ENCODE data around the gene SLC37A4. TPM values are rescaled to one million over a fixed set of nuclear protein-coding genes. Genes with fewer than 3 reads are reported as not detected.

The SLC37A4 gene
- total and polyA plus RNA-seq, 2 of the 13 experiments (the other 11 are each of a cell fraction or from before 2014, with no cell fraction given): 43.0 to 56.1 TPM

DNA sequence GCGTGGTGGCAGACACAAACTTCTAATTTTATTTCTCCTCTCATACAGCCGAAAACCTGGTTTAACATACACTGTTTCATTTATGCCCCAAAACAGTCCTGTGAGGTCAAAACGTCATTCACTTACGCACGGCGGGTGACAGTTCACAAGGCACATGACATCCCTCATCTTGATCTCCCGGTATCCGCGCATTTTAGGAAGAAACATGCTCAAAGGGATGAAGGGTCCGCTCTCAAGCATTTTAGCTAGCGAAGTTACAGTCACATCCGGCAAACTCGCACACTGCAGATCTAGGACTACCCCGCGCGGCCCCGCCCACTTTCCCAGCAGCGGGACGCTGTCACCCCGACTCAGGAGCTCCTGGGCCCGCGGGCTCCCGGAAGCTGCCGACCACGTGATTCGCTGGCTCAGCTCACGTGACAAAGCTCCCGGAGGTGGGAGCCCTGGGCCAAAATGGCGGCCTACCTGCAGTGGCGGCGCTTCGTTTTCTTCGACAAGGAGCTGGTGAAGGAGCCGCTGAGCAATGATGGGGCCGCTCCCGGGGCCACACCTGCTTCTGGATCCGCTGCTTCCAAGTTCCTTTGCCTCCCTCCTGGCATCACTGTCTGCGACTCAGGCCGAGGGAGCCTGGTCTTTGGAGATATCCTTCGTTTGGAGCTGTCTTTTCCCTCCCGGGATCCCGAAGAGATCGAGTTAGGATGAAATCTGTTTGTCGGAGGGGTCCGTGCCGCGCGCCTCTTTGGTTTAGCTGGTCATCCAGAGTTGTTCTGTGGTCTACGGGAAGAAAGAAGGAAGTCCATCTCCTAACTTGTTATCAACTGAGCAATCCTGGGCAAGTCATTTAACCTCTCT, 36.9 kb upstream of the SLC37A4 start, which contains the start of gene VPS11 (continued):
- TF ChIP-seq SOX6 (IDR thresholded peaks at IDR 0.05) (no peak), SOX6 (CRISPR knock-in tag; IDR thresholded peaks at IDR 0.05) (peak; percentile 39; the same call in 1 of the 2 replicates), SYNCRIP (IDR thresholded peaks at IDR 0.05; ENCODE audit: insufficient read depth, low read depth, low read length) (no peak), ZNF546 (CRISPR knock-in tag; conservative IDR thresholded peaks at IDR 0.05) (no peak), GZF1 (CRISPR knock-in tag; IDR thresholded peaks at IDR 0.05) (no peak), TARDBP (CRISPR knock-in tag; IDR thresholded peaks at IDR 0.05) (peak; percentile 78; the same call in 1 of the 2 replicates), JUN (CRISPR knock-in tag; IDR thresholded peaks at IDR 0.05) (no peak), JUNB (CRISPR knock-in tag; IDR thresholded peaks at IDR 0.05; ENCODE audit: borderline replicate concordance) (no peak), POLR2AphosphoS2 (IDR thresholded peaks at IDR 0.05; ENCODE audit: low read depth, low read length) (no peak), ADNP (CRISPR knock-in tag; IDR thresholded peaks at IDR 0.05) (no peak), MTA3 (CRISPR knock-in tag; IDR thresholded peaks at IDR 0.05) (no peak), RARG (CRISPR knock-in tag; IDR thresholded peaks at IDR 0.05; ENCODE audit: low read depth) (no peak), MYC (CRISPR knock-in tag; IDR thresholded peaks at IDR 0.05; ENCODE audit: borderline replicate concordance) (peak; percentile 67; the same call in 1 of the 2 replicates)
- TF ChIP-seq, protein P1, sequence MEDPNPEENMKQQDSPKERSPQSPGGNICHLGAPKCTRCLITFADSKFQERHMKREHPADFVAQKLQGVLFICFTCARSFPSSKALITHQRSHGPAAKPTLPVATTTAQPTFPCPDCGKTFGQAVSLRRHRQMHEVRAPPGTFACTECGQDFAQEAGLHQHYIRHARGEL (CRISPR knock-in tag; IDR thresholded peaks at IDR 0.05): no peak
- TF ChIP-seq, protein P2, sequence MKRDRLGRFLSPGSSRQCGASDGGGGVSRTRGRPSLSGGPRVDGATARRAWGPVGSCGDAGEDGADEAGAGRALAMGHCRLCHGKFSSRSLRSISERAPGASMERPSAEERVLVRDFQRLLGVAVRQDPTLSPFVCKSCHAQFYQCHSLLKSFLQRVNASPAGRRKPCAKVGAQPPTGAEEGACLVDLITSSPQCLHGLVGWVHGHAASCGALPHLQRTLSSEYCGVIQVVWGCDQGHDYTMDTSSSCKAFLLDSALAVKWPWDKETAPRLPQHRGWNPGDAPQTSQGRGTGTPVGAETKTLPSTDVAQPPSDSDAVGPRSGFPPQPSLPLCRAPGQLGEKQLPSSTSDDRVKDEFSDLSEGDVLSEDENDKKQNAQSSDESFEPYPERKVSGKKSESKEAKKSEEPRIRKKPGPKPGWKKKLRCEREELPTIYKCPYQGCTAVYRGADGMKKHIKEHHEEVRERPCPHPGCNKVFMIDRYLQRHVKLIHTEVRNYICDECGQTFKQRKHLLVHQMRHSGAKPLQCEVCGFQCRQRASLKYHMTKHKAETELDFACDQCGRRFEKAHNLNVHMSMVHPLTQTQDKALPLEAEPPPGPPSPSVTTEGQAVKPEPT (CRISPR knock-in tag; IDR thresholded peaks at IDR 0.05; ENCODE audit: low read depth): 0 out of 2 replicates have a peak, but pooled peaks have one; percentile 34
- TF ChIP-seq, protein P3, sequence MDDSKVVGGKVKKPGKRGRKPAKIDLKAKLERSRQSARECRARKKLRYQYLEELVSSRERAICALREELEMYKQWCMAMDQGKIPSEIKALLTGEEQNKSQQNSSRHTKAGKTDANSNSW (CRISPR knock-in tag; IDR thresholded peaks at IDR 0.05; ENCODE audit: borderline replicate concordance): no peak
- TF ChIP-seq, protein P4, sequence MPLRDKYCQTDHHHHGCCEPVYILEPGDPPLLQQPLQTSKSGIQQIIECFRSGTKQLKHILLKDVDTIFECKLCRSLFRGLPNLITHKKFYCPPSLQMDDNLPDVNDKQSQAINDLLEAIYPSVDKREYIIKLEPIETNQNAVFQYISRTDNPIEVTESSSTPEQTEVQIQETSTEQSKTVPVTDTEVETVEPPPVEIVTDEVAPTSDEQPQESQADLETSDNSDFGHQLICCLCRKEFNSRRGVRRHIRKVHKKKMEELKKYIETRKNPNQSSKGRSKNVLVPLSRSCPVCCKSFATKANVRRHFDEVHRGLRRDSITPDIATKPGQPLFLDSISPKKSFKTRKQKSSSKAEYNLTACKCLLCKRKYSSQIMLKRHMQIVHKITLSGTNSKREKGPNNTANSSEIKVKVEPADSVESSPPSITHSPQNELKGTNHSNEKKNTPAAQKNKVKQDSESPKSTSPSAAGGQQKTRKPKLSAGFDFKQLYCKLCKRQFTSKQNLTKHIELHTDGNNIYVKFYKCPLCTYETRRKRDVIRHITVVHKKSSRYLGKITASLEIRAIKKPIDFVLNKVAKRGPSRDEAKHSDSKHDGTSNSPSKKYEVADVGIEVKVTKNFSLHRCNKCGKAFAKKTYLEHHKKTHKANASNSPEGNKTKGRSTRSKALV (CRISPR knock-in tag; IDR thresholded peaks at IDR 0.05): no peak
- TF ChIP-seq, protein P5, sequence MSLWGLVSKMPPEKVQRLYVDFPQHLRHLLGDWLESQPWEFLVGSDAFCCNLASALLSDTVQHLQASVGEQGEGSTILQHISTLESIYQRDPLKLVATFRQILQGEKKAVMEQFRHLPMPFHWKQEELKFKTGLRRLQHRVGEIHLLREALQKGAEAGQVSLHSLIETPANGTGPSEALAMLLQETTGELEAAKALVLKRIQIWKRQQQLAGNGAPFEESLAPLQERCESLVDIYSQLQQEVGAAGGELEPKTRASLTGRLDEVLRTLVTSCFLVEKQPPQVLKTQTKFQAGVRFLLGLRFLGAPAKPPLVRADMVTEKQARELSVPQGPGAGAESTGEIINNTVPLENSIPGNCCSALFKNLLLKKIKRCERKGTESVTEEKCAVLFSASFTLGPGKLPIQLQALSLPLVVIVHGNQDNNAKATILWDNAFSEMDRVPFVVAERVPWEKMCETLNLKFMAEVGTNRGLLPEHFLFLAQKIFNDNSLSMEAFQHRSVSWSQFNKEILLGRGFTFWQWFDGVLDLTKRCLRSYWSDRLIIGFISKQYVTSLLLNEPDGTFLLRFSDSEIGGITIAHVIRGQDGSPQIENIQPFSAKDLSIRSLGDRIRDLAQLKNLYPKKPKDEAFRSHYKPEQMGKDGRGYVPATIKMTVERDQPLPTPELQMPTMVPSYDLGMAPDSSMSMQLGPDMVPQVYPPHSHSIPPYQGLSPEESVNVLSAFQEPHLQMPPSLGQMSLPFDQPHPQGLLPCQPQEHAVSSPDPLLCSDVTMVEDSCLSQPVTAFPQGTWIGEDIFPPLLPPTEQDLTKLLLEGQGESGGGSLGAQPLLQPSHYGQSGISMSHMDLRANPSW (CRISPR knock-in tag; IDR thresholded peaks at IDR 0.05; ENCODE audit: borderline replicate concordance): peak; percentile 96
- TF ChIP-seq, protein P6, sequence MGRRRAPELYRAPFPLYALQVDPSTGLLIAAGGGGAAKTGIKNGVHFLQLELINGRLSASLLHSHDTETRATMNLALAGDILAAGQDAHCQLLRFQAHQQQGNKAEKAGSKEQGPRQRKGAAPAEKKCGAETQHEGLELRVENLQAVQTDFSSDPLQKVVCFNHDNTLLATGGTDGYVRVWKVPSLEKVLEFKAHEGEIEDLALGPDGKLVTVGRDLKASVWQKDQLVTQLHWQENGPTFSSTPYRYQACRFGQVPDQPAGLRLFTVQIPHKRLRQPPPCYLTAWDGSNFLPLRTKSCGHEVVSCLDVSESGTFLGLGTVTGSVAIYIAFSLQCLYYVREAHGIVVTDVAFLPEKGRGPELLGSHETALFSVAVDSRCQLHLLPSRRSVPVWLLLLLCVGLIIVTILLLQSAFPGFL (CRISPR knock-in tag; IDR thresholded peaks at IDR 0.05): no peak

All from HepG2 (cell line).